Psoas muscle (tissue), 8 donors: ENCODE measurements around the gene SLC25A41. TPM values are rescaled to one million over a fixed set of nuclear protein-coding genes. Genes with fewer than 3 reads are reported as not detected.

ENCODE experiments used
- ATAC-seq, 4 donors: fragments of 200-7000 bp; cut with Tn5 transposase; one replicate each; pipeline ENCODE4 v1.9.1; 2020; ENCODE audit warnings: moderate library complexity in 3 of 4, mild to moderate bottlenecking in 2 of 4
- DNase-seq, 2 donors: peaks; one replicate each; pipeline ENCODE4 v3.0.0-alpha.2; 2020
- H3K27ac ChIP-seq: fragments of 200-600 bp; one replicate; pipeline ENCODE4 v1.8.0; 2022
- H3K27me3 ChIP-seq, 3 donors: fragments of 200-600 bp in 1 of 3; one replicate each; pipeline versions ENCODE4 v1.6.1 to v1.8.0; 2013 to 2022; ENCODE audit warnings: low read length in 2 of 3, mild to moderate bottlenecking in 2 of 3, moderate library complexity in 1 of 3; ENCODE audit not compliant: insufficient read depth in 3 of 3
- H3K36me3 ChIP-seq, 2 donors: fragments of 200-600 bp in 1 of 2; one replicate each; pipeline versions ENCODE4 v1.6.1 to v1.8.0; 2013 to 2022; ENCODE audit warnings: low read depth in 1 of 2, mild to moderate bottlenecking in 1 of 2, moderate library complexity in 1 of 2; ENCODE audit not compliant: insufficient read depth in 1 of 2
- H3K4me1 ChIP-seq: fragments of 200-600 bp; one replicate; pipeline ENCODE4 v1.8.0; 2022
- H3K4me3 ChIP-seq: fragments of 200-600 bp; one replicate; pipeline ENCODE4 v1.8.0; 2022; ENCODE audit warnings: mild to moderate bottlenecking
- H3K9me3 ChIP-seq: fragments of 200-600 bp; one replicate; pipeline ENCODE4 v1.8.0; 2022
- WGBS, 3 donors: extraction: QIAGEN DNeasy Blood & Tissue Kit; methylation state at CpG; one replicate each; pipeline versions ENCODE4 v1.1.6 to v1.1.7; 2013; 5-methylcytosine and 5-hydroxymethylcytosine counted together
- intact Hi-C, 2 donors: fragments of 100-400 bp; cut with DNase I; formaldehyde crosslinking; loops; one replicate each; pipeline versions ENCODE4 v1.11.0 to v1.14.2; 2022
- polyA plus RNA-seq, 3 donors: library from polyadenylated mRNA; stranded (reverse); fragments of 200-250 nt; gene quantifications; one replicate each; pipeline ENCODE4 v1.2.3, GENCODE V29; 2013
- total RNA-seq, 4 donors: library from RNA; stranded (reverse); fragmentation: NEBNext Ultra II Directional in 2 of 4; extraction: Animal tissue kit (Norgen Biotek cat#: 25700) in 2 of 4; gene quantifications; one replicate each; pipeline versions ENCODE4 v1.2.1 to v1.2.4, GENCODE V29; 2021 to 2023
- TF ChIP-seq, protein P1 (sequence below): fragments of 200-600 bp; IDR thresholded peaks from one replicate; pipeline ENCODE4 v1.8.0; 2022; ENCODE audit warnings: antibody characterized with exemption
- donor health status: healthy with polysubstance abuse.
- donor health status: DM: no; HTN: no; CAD: no; lungs with moderate emphysema.
- donor health status: Bipolar disorder and iron deficiency.
- donor health status: healthy.
- donor health status: DM: yes; HTN: yes; CAD: no.
- donor health status: DM: no; HTN: no; CAD: no.
- donor health status: DM: no; HTN: no; CAD: no.
- donor health status: DM: yes; HTN: yes; CAD: no.

SLC25A41 gene
- total and polyA plus RNA-seq, 7 donors, result 0.07 to 0.60 (median 0.44) TPM; not detected in 1

DNA sequence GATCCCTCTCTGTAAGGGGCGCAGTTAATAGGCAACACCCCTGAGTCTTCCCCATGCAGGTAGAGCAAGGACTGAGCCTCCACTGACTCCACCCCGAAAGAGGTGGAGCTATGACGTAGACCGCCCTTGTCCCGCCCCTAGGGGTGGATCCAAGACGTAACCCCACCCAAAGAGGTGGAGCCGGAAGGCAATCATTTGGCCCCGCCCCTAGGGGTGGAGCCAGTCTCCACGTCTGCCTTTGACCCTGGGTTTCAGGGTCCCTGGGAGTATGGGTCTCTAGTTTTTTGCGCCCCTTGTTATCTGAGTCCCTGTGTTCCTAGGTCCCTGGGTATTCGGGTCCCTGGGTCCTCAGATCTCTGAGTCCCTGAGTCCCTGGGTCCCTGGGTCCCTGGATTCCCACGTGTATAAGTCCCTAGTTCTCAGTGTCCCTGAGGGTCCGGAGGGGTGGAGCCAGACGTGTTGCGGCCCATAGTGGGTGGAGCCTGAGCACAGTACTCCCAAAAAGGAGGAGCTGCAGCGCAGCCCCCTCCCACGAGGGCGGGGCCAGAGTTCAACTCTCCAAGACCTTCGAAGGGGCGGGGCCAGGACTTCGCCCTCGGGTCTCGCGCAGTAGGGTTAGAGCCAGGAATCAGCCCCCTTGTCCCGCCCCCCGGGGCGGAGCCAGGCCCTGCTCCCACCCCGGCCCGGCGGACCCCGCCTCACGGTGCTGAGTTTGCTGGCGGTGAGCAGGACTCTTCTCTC, 42.8 kb upstream of the SLC25A41 start:
- Histone ChIP-seq H3K36me3 (no peaks in the 10 kb centered on the region), H3K4me3 (peak overlapping the region; percentile 33), H3K27ac (no peak overlapping the region), H3K9me3 (no peaks in the 10 kb centered on the region), H3K27me3 (peaks cover 0 to 46% (median 16%) of the 10 kb centered on the region in 3 donors), H3K4me1 (no peaks in the 10 kb centered on the region)
- TF ChIP-seq, protein P1, sequence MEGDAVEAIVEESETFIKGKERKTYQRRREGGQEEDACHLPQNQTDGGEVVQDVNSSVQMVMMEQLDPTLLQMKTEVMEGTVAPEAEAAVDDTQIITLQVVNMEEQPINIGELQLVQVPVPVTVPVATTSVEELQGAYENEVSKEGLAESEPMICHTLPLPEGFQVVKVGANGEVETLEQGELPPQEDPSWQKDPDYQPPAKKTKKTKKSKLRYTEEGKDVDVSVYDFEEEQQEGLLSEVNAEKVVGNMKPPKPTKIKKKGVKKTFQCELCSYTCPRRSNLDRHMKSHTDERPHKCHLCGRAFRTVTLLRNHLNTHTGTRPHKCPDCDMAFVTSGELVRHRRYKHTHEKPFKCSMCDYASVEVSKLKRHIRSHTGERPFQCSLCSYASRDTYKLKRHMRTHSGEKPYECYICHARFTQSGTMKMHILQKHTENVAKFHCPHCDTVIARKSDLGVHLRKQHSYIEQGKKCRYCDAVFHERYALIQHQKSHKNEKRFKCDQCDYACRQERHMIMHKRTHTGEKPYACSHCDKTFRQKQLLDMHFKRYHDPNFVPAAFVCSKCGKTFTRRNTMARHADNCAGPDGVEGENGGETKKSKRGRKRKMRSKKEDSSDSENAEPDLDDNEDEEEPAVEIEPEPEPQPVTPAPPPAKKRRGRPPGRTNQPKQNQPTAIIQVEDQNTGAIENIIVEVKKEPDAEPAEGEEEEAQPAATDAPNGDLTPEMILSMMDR, result no peak
- intact Hi-C loops, result no loop called here
- peak; percentile 83 to 97 (median 89) for ATAC-seq
- DNase-seq, result peak; percentile 65 to 71
- 5 to 9% (median 6%) methylated on average over 29 to 33 of the region's 33 CpGs for WGBS, 3 donors

- intact Hi-C loops, result no loop called here
- Histone ChIP-seq H3K27ac (no peak overlapping the region), H3K4me3 (peak overlapping the region; percentile 33), H3K27me3 (peaks cover 0 to 48% (median 19%) of the 10 kb centered on the region in 3 donors), H3K36me3 (no peaks in the 10 kb centered on the region), H3K4me1 (no peaks in the 10 kb centered on the region), H3K9me3 (no peaks in the 10 kb centered on the region)
- 4 to 9% (median 8%) methylated on average over 51 to 52 of the region's 52 CpGs for WGBS, 3 donors
- TF ChIP-seq, protein P1, result no peak
- peak in 1 of 2 donors; percentile 24 for DNase-seq
- ATAC-seq, result peak in 1 of 4 donors; percentile 14
Measured at GRCh38 chr19:6475321-6476108, 42.0 kb upstream of the SLC25A41 start.

DNA sequence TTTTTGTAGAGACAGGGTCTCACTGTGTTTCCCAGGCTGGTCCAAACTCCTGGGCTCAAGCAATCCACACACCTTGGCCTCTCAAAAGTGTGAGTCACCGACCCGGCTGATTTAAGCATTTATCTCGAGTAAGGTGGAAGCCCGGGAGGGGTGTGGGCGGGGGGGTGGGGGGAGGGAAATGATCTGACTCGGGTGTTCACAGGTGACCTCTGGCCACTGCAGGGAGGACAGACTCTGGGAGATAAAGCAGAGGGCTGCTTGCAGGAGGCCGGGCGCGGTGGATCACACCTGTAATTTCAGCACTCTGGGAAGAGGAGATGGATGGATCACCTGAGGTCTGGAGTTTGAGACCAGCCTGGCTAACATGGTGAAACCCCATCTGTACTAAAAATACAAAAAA, 40.1 kb upstream of the SLC25A41 start:
- WGBS, 3 donors, result 69 to 75% (median 73%) methylated on average over 9 of the region's 9 CpGs
- Histone ChIP-seq H3K27ac (no peak overlapping the region), H3K4me1 (no peaks in the 10 kb centered on the region), H3K27me3 (peaks cover 0 to 44% (median 19%) of the 10 kb centered on the region in 3 donors), H3K36me3 (no peaks in the 10 kb centered on the region), H3K4me3 (no peak overlapping the region), H3K9me3 (no peaks in the 10 kb centered on the region)
- TF ChIP-seq, protein P1, result no peak
- ATAC-seq (no peak), DNase-seq (no peak)
- intact Hi-C loops, result no loop called here

- intact Hi-C loops, result no loop called here
- ATAC-seq, result no peak
- no peak for DNase-seq
- TF ChIP-seq, protein P1, result no peak
- 56 to 65% (median 59%) methylated on average over 4 of the region's 4 CpGs for WGBS, 3 donors
- Histone ChIP-seq H3K9me3 (no peaks in the 10 kb centered on the region), H3K36me3 (no peaks in the 10 kb centered on the region), H3K27ac (no peak overlapping the region), H3K27me3 (peaks cover 0 to 44% (median 18%) of the 10 kb centered on the region in 3 donors), H3K4me3 (no peak overlapping the region), H3K4me1 (no peaks in the 10 kb centered on the region)
Measured at GRCh38 chr19:6472713-6473112, 39.1 kb upstream of the SLC25A41 start.
